Trophoblast cell (in vitro differentiated cells and primary cell): ENCODE results near the gene PCGF3.

ENCODE experiments used
- DNase-seq, 2 donors: peaks; one replicate each; pipeline ENCODE4 v3.0.0-alpha.2; 2016
- H2AFZ ChIP-seq: 2 replicates; pipeline ENCODE4 v1.6.1; 2013; ENCODE audit warnings: low read length, moderate library complexity, mild to moderate bottlenecking; ENCODE audit not compliant: insufficient read depth, poor library complexity
- H2AK5ac ChIP-seq: 2 replicates; pipeline ENCODE4 v1.6.1; 2013; ENCODE audit warnings: mild to moderate bottlenecking, low read length
- H2BK120ac ChIP-seq: 2 replicates; pipeline ENCODE4 v1.6.1; 2013; ENCODE audit warnings: low read length, mild to moderate bottlenecking, moderate library complexity; ENCODE audit not compliant: insufficient read depth, poor library complexity
- H2BK12ac ChIP-seq: 2 replicates; pipeline ENCODE4 v1.6.1; 2013; ENCODE audit warnings: mild to moderate bottlenecking, low read length, moderate library complexity
- H2BK5ac ChIP-seq: 2 replicates; pipeline ENCODE4 v1.6.1; 2013; ENCODE audit warnings: low read length, low read depth, moderate library complexity, mild to moderate bottlenecking; ENCODE audit not compliant: poor library complexity
- H3K14ac ChIP-seq: 2 replicates; pipeline ENCODE4 v1.6.1; 2013; ENCODE audit warnings: mild to moderate bottlenecking, low read length
- H3K18ac ChIP-seq: 2 replicates; pipeline ENCODE4 v1.6.1; 2013; ENCODE audit warnings: mild to moderate bottlenecking, low read length
- H3K23ac ChIP-seq: 2 replicates; pipeline ENCODE4 v1.6.1; 2013; ENCODE audit warnings: low read length
- H3K27ac ChIP-seq: 2 replicates; pipeline ENCODE4 v1.5.1; 2013; ENCODE audit warnings: low read depth, mild to moderate bottlenecking, inconsistent platforms, low read length, moderate library complexity
- H3K27me3 ChIP-seq: 2 replicates; pipeline ENCODE4 v1.6.1; 2013; ENCODE audit warnings: inconsistent platforms, mild to moderate bottlenecking, low read length, moderate library complexity; ENCODE audit not compliant: insufficient read depth
- H3K36me3 ChIP-seq, 2 experiments: 1 replicate in 1 of 2; 2 replicates in 1 of 2; pipeline ENCODE4 v1.6.1; 2013; ENCODE audit warnings: low read length in 2 of 2, mild to moderate bottlenecking in 2 of 2, moderate library complexity in 1 of 2; ENCODE audit not compliant: insufficient read depth in 2 of 2, control insufficient read depth in 1 of 2
- H3K4ac ChIP-seq: 2 replicates; pipeline ENCODE4 v1.6.1; 2013; ENCODE audit warnings: low read depth, mild to moderate bottlenecking, low read length, moderate library complexity
- H3K4me1 ChIP-seq, 2 experiments: 1 replicate in 1 of 2; 2 replicates in 1 of 2; pipeline ENCODE4 v1.6.1; 2013; ENCODE audit warnings: low read length in 2 of 2, mild to moderate bottlenecking in 2 of 2, moderate library complexity in 1 of 2; ENCODE audit not compliant: insufficient read depth in 2 of 2, control insufficient read depth in 1 of 2
- H3K4me2 ChIP-seq: 2 replicates; pipeline ENCODE4 v1.6.1; 2013; ENCODE audit warnings: inconsistent platforms, mild to moderate bottlenecking, low read length, moderate library complexity
- H3K4me3 ChIP-seq: 2 replicates; pipeline ENCODE4 v1.5.1; 2013; ENCODE audit warnings: mild to moderate bottlenecking, low read depth, low read length, inconsistent platforms
- H3K79me1 ChIP-seq: one replicate; pipeline ENCODE4 v1.6.1; 2013; ENCODE audit warnings: low read length
- H3K79me2 ChIP-seq: 2 replicates; pipeline ENCODE4 v1.6.1; 2013; ENCODE audit warnings: low read length, mild to moderate bottlenecking; ENCODE audit not compliant: control insufficient read depth, insufficient read depth, poor library complexity
- H3K9ac ChIP-seq: 2 replicates; pipeline ENCODE4 v1.6.1; 2013; ENCODE audit warnings: mild to moderate bottlenecking, low read length
- H3K9me3 ChIP-seq: 2 replicates; pipeline ENCODE4 v1.6.1; 2013; ENCODE audit warnings: low read depth, mild to moderate bottlenecking, control low read depth, inconsistent platforms, low read length; ENCODE audit not compliant: insufficient read depth
- H4K12ac ChIP-seq: 2 replicates; pipeline ENCODE4 v1.6.1; 2013; ENCODE audit warnings: low read depth, mild to moderate bottlenecking, low read length, moderate library complexity
- H4K8ac ChIP-seq: 2 replicates; pipeline ENCODE4 v1.6.1; 2013; ENCODE audit warnings: low read depth, mild to moderate bottlenecking, low read length, moderate library complexity
- H4K91ac ChIP-seq: one replicate; pipeline ENCODE4 v1.6.1; 2013; ENCODE audit warnings: low read depth, mild to moderate bottlenecking, low read length, moderate library complexity
- WGBS: extraction: QIAGEN DNeasy Blood & Tissue Kit; methylation state at CpG from one replicate; pipeline ENCODE4 v1.1.7; 2013; ENCODE audit warnings: missing lambda C conversion rate; ENCODE audit not compliant: insufficient read length, insufficient coverage; ENCODE audit errors: extremely low coverage; 5-methylcytosine and 5-hydroxymethylcytosine counted together

Gene PCGF3

GRCh38 chr4:796206-796605 is 90.6 kb downstream of the PCGF3 start:
- Histone ChIP-seq H3K36me3 (no peaks in the 10 kb centered on the region), H3K23ac (no peak overlapping the region), H3K18ac (no peak overlapping the region), H3K4ac (no peak overlapping the region), H2AK5ac (no peak overlapping the region), H3K14ac (no peak overlapping the region), H2BK120ac (no peak overlapping the region), H3K79me2 (no peaks in the 10 kb centered on the region), H2BK12ac (no peak overlapping the region), H4K8ac (no peak overlapping the region), H3K4me1 (peaks cover 5 to 8% of the 10 kb centered on the region in 2 experiments), H3K4me3 (no peak overlapping the region), H3K9ac (no peak overlapping the region), H3K27ac (no peak overlapping the region), H4K12ac (no peak overlapping the region), H2AFZ (no peak overlapping the region), H2BK5ac (no peak overlapping the region), H3K79me1 (peaks cover 2% of the 10 kb centered on the region), H3K4me2 (no peak overlapping the region), H4K91ac (no peak overlapping the region), H3K9me3 (peaks cover 3% of the 10 kb centered on the region), H3K27me3 (peaks cover 24% of the 10 kb centered on the region)
- WGBS = no CpG with 5 or more reads among the region's 17 CpGs
- DNase-seq = no peak

GRCh38 chr4:797066-797465 is 91.4 kb downstream of the PCGF3 start:
- no peaks in the 10 kb centered on the region for H3K36me3 ChIP-seq
- no peak for DNase-seq
- no peak overlapping the region for H4K12ac ChIP-seq
- H3K9me3 ChIP-seq = peaks cover 5% of the 10 kb centered on the region
- no peak overlapping the region for H3K4me2 ChIP-seq
- H3K9ac ChIP-seq = no peak overlapping the region
- peaks cover 24% of the 10 kb centered on the region for H3K27me3 ChIP-seq
- H3K4ac ChIP-seq = no peak overlapping the region
- no peak overlapping the region for H3K14ac ChIP-seq
- no peak overlapping the region for H2BK5ac ChIP-seq
- H3K27ac ChIP-seq = no peak overlapping the region
- no peak overlapping the region for H2AK5ac ChIP-seq
- H4K91ac ChIP-seq = no peak overlapping the region
- WGBS = no CpG with 5 or more reads among the region's 4 CpGs
- H4K8ac ChIP-seq = no peak overlapping the region
- H2AFZ ChIP-seq = no peak overlapping the region
- peaks cover 2% of the 10 kb centered on the region for H3K79me1 ChIP-seq
- H3K4me1 ChIP-seq = peaks cover 5 to 8% of the 10 kb centered on the region in 2 experiments
- H3K18ac ChIP-seq = no peak overlapping the region
- H3K4me3 ChIP-seq = no peak overlapping the region
- H3K23ac ChIP-seq = no peak overlapping the region
- no peak overlapping the region for H2BK12ac ChIP-seq
- H2BK120ac ChIP-seq = no peak overlapping the region
- no peaks in the 10 kb centered on the region for H3K79me2 ChIP-seq

- WGBS = no CpG with 5 or more reads among the region's 13 CpGs
Measured at GRCh38 chr4:801436-802124, 95.9 kb downstream of the PCGF3 start.

GRCh38 chr4:803884-804283 is 98.3 kb downstream of the PCGF3 start:
- no peak overlapping the region for H4K8ac ChIP-seq
- H4K91ac ChIP-seq = no peak overlapping the region
- no peak overlapping the region for H3K9ac ChIP-seq
- H3K27ac ChIP-seq = no peak overlapping the region
- DNase-seq = no peak
- H3K4me1 ChIP-seq = peaks cover 5% of the 10 kb centered on the region in 2 experiments
- no peak overlapping the region for H3K4ac ChIP-seq
- no peak overlapping the region for H4K12ac ChIP-seq
- H3K79me2 ChIP-seq = no peaks in the 10 kb centered on the region
- no peak overlapping the region for H2BK120ac ChIP-seq
- no peak overlapping the region for H3K4me3 ChIP-seq
- H3K9me3 ChIP-seq = peaks cover 4% of the 10 kb centered on the region
- WGBS = no CpG with 5 or more reads among the region's 13 CpGs
- H2BK5ac ChIP-seq = no peak overlapping the region
- no peaks in the 10 kb centered on the region for H3K36me3 ChIP-seq
- H2AK5ac ChIP-seq = no peak overlapping the region
- H3K4me2 ChIP-seq = no peak overlapping the region
- H3K18ac ChIP-seq = no peak overlapping the region
- no peaks in the 10 kb centered on the region for H3K27me3 ChIP-seq
- H2BK12ac ChIP-seq = no peak overlapping the region
- no peak overlapping the region for H3K14ac ChIP-seq
- H3K79me1 ChIP-seq = peaks cover 2% of the 10 kb centered on the region
- no peak overlapping the region for H3K23ac ChIP-seq
- no peak overlapping the region for H2AFZ ChIP-seq

More at GRCh38 chr4:801436-802124, 95.9 kb downstream of the PCGF3 start:
- Histone ChIP-seq H3K27ac (no peak overlapping the region), H3K27me3 (no peaks in the 10 kb centered on the region), H3K18ac (no peak overlapping the region), H3K79me2 (no peaks in the 10 kb centered on the region), H3K4me2 (no peak overlapping the region), H3K4me3 (no peak overlapping the region), H2BK120ac (no peak overlapping the region), H3K36me3 (no peaks in the 10 kb centered on the region), H2AK5ac (no peak overlapping the region), H2BK5ac (no peak overlapping the region), H3K4ac (no peak overlapping the region), H2BK12ac (no peak overlapping the region), H3K14ac (no peak overlapping the region), H4K8ac (no peak overlapping the region), H4K91ac (no peak overlapping the region), H3K79me1 (peaks cover 2% of the 10 kb centered on the region), H2AFZ (no peak overlapping the region), H3K9me3 (peaks cover 4% of the 10 kb centered on the region), H4K12ac (no peak overlapping the region), H3K9ac (no peak overlapping the region), H3K23ac (no peak overlapping the region), H3K4me1 (peaks cover 5% of the 10 kb centered on the region in 2 experiments)
- no peak for DNase-seq
